DND-41 (cell line): ENCODE measurements around the gene GBP3.

ENCODE experiments used
- EZH2 ChIP-seq: IDR thresholded peaks from 3 replicates; pipeline ENCODE4 v1.6.1; 2012; ENCODE audit warnings: borderline replicate concordance, low read depth, mild to moderate bottlenecking, moderate library complexity, low read length, inconsistent platforms; ENCODE audit not compliant: severe bottlenecking
- TF ChIP-seq, protein P1 (sequence below): IDR thresholded peaks from 2 replicates; pipeline ENCODE4 v1.5.1; 2012; ENCODE audit warnings: borderline replicate concordance, low read length, moderate library complexity, mild to moderate bottlenecking; ENCODE audit not compliant: poor library complexity, severe bottlenecking; ENCODE audit errors: extremely low read depth

DNA sequence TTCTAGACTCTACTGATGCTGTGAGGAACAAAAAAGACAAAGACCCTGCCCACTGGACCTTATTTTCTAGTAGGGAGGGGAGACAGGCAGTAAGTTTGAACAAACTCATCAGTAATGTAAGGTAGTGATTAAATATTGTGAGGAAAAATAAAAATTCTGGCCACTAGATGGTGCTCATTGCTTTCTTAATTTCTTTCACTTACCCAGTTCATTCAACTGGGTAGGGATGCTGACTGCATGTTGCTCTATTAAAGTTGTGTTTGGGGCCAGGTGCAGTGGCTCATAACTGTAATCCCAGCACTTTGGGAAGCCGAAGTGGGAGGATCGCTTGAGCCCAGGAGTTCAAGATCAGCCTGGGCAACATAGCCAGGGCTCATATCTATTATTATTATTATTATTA lies 23.9 kb downstream of the GBP3 start:
- TF ChIP-seq, protein P1, sequence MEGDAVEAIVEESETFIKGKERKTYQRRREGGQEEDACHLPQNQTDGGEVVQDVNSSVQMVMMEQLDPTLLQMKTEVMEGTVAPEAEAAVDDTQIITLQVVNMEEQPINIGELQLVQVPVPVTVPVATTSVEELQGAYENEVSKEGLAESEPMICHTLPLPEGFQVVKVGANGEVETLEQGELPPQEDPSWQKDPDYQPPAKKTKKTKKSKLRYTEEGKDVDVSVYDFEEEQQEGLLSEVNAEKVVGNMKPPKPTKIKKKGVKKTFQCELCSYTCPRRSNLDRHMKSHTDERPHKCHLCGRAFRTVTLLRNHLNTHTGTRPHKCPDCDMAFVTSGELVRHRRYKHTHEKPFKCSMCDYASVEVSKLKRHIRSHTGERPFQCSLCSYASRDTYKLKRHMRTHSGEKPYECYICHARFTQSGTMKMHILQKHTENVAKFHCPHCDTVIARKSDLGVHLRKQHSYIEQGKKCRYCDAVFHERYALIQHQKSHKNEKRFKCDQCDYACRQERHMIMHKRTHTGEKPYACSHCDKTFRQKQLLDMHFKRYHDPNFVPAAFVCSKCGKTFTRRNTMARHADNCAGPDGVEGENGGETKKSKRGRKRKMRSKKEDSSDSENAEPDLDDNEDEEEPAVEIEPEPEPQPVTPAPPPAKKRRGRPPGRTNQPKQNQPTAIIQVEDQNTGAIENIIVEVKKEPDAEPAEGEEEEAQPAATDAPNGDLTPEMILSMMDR: peak; percentile 66
- no peak for TF ChIP-seq EZH2
